ENCODE results near the gene TFR2. TPM values are rescaled to one million over a fixed set of nuclear protein-coding genes. Genes with fewer than 3 reads are reported as not detected.

The TFR2 gene
- total and polyA plus RNA-seq, 9 donors: 0.06 to 0.79 (median 0.18) TPM; not detected in 3

GRCh38 chr7:100589341-100589947 is 51.9 kb downstream of the TFR2 start:
- Histone ChIP-seq H3K4me3 (no peak overlapping the region), H3K4me1 (ENCODE audit: insufficient read depth) (peaks cover 4% of the 10 kb centered on the region), H3K27ac (no peak overlapping the region), H3K36me3 (no peaks in the 10 kb centered on the region), H3K27me3 (no peaks in the 10 kb centered on the region), H3K9me3 (no peaks in the 10 kb centered on the region)
- 34 to 47% (median 37%) methylated on average over 7 of the region's 7 CpGs for WGBS, 3 donors
- peak in 1 of 5 donors; percentile 25 for DNase-seq
- TF ChIP-seq EP300 (IDR thresholded peaks at IDR 0.05) (no peak), CTCF (IDR thresholded peaks at IDR 0.05) (no peak), POLR2A (IDR thresholded peaks at IDR 0.05) (no peak)
- intact Hi-C loops (cut with DNase I): loop anchor here in 1 of 4 donors (10.0 kb wide), 1 partner anchor 265 kb away; the partner anchor contains the start of gene SLC12A9

- no peak overlapping the region for H3K27ac ChIP-seq
- intact Hi-C loops (cut with DNase I): loop anchor here in 1 of 4 donors (10.0 kb wide), 1 partner anchor 266 kb away; the partner anchor contains the start of gene SLC12A9
- no peak for DNase-seq
Observed at GRCh38 chr7:100588438-100588837, 52.9 kb downstream of the TFR2 start.

GRCh38 chr7:100586266-100587025 is 54.9 kb downstream of the TFR2 start, which contains the start of gene FBXO24:
FBXO24 (plus strand) TSS chr7:100586328; CDS start chr7:100586626, 298 bp downstream.
- DNase-seq: peak; percentile 99 to 100 (median 99)
- WGBS, 3 donors: 0% methylated on average over 47 to 53 of the region's 53 CpGs
- intact Hi-C loops (cut with DNase I): loop anchor here in 2 of 4 donors (2.0 to 10.0 kb wide), 3 partner anchors 18 to 268 kb away; partner anchors contain the start of genes MOSPD3 (in 1 of the 2) and SLC12A9 (in 1 of the 2)
- Histone ChIP-seq H3K9me3 (no peaks in the 10 kb centered on the region), H3K4me1 (ENCODE audit: insufficient read depth) (peaks cover 14% of the 10 kb centered on the region), H3K4me3 (peak within 1 kb of the TSS; percentile 83), H3K27me3 (no peaks in the 10 kb centered on the region), H3K27ac (peak within 1 kb of the TSS; percentile 65 to 86), H3K36me3 (no peaks in the 10 kb centered on the region)
- TF ChIP-seq EP300 (IDR thresholded peaks at IDR 0.05) (no peak), CTCF (IDR thresholded peaks at IDR 0.05) (no peak)

More at GRCh38 chr7:100588438-100588837, 52.9 kb downstream of the TFR2 start:
- Histone ChIP-seq H3K36me3 (no peaks in the 10 kb centered on the region), H3K9me3 (no peaks in the 10 kb centered on the region), H3K4me3 (no peak overlapping the region), H3K27me3 (no peaks in the 10 kb centered on the region), H3K4me1 (ENCODE audit: insufficient read depth) (peaks cover 9% of the 10 kb centered on the region)
- TF ChIP-seq POLR2A (IDR thresholded peaks at IDR 0.05) (no peak), CTCF (IDR thresholded peaks at IDR 0.05) (no peak), EP300 (IDR thresholded peaks at IDR 0.05) (no peak)
- WGBS, 3 donors: 75 to 94% (median 85%) methylated on average over 1 of the region's 1 CpG

- Histone ChIP-seq H3K27me3 (no peaks in the 10 kb centered on the region), H3K9me3 (no peaks in the 10 kb centered on the region), H3K27ac (peak within 1 kb of the TSS; percentile 65 to 86), H3K4me1 (ENCODE audit: insufficient read depth) (peaks cover 14% of the 10 kb centered on the region), H3K4me3 (peak within 1 kb of the TSS; percentile 83), H3K36me3 (no peaks in the 10 kb centered on the region)
- intact Hi-C loops (cut with DNase I): loop anchor here in 2 of 4 donors (2.0 to 10.0 kb wide), 3 partner anchors 19 to 269 kb away; partner anchors contain the start of genes MOSPD3 (in 1 of the 2) and SLC12A9 (in 1 of the 2)
- no peak for DNase-seq
- WGBS, 3 donors: 0 to 1% (median 0%) methylated on average over 54 to 61 of the region's 61 CpGs
- TF ChIP-seq EP300 (IDR thresholded peaks at IDR 0.05) (no peak), POLR2A (IDR thresholded peaks at IDR 0.05) (peak; percentile 100), CTCF (IDR thresholded peaks at IDR 0.05) (peak in 2 of 3 donors; percentile 29 to 41)
Observed at GRCh38 chr7:100585511-100586265, 55.7 kb downstream of the TFR2 start, which contains the start of gene LRCH4. LRCH4 (minus strand) TSS chr7:100586129; CDS start chr7:100586100, 29 bp downstream.
